RWPE1 (cell line): Measurements from ENCODE around the gene TSC22D1.
A peak's percentile ranks its signal among the peaks of the same experiment; 100 is the strongest.

Experiments used
- CTCF ChIA-PET: fragments of 350-600 bp; sonication (Branson Sonifier 250); formaldehyde crosslinking; extraction: SDS; loops from one replicate; lab custom pipeline; 2021; lab: Yijun Ruan, JAX
- POLR2A ChIA-PET: fragments of 400-600 bp; formaldehyde crosslinking; extraction: SDS; loops from one replicate; lab custom pipeline; 2020; ENCODE audit warnings: antibody characterized with exemption; ENCODE audit not compliant: low non-redundant PET; lab: Yijun Ruan, JAX
- DNase-seq: peaks from one replicate; pipeline ENCODE4 v3.0.0; 2012; ENCODE audit warnings: low spot score
- H3K27ac ChIP-seq: fragments of 450-650 bp; 2 replicates; pipeline ENCODE4 v1.5.1; 2017
- CTCF ChIP-seq: fragments of 450-650 bp; conservative IDR thresholded peaks from 2 replicates; pipeline ENCODE4 v1.5.1; 2017; ENCODE audit warnings: low read depth, mild to moderate bottlenecking

TSC22D1 gene

GRCh38 chr13:44434766-44435141 is 141.4 kb downstream of the TSC22D1 start:
- DNase-seq, result no peak
- ChIA-PET POLR2A (interaction anchor here (0.9 to 1.0 kb wide), 2 partner anchors 70 to 128 kb away, joined by 3 to 9 read pairs; no protein-coding TSS in a partner anchor), CTCF (no interaction called here)
- peak overlapping the region; percentile 96 for H3K27ac ChIP-seq
- no peak for TF ChIP-seq CTCF

GRCh38 chr13:44433863-44434765 is 142.0 kb downstream of the TSC22D1 start:
- peak overlapping the region; percentile 96 for H3K27ac ChIP-seq
- no peak for DNase-seq
- POLR2A ChIA-PET, result no interaction called here
- CTCF ChIA-PET, result interaction anchor here (1.2 kb wide), 1 partner anchor 126 kb away, joined by 3 read pairs; no protein-coding TSS in a partner anchor
- TF ChIP-seq CTCF, result no peak

GRCh38 chr13:44432650-44433049 is 143.5 kb downstream of the TSC22D1 start:
- no peak for TF ChIP-seq CTCF
- POLR2A ChIA-PET, result no interaction called here
- CTCF ChIA-PET, result no interaction called here
- DNase-seq, result no peak
- H3K27ac ChIP-seq, result peak overlapping the region; percentile 62

GRCh38 chr13:44431150-44431549 is 145.0 kb downstream of the TSC22D1 start:
- peak overlapping the region; percentile 51; the same call in 1 of the 2 replicates for H3K27ac ChIP-seq
- DNase-seq, result no peak
- TF ChIP-seq CTCF, result no peak
- ChIA-PET POLR2A (no interaction called here), CTCF (interaction anchor here (0.6 kb wide), 1 partner anchor 447 kb away, joined by 9 read pairs; no protein-coding TSS in a partner anchor)

GRCh38 chr13:44429311-44429710 is 146.8 kb downstream of the TSC22D1 start:
- CTCF ChIA-PET, result no interaction called here
- TF ChIP-seq CTCF, result no peak
- no peak overlapping the region for H3K27ac ChIP-seq
- no peak for DNase-seq
- POLR2A ChIA-PET, result no interaction called here

GRCh38 chr13:44426461-44426860 is 149.7 kb downstream of the TSC22D1 start:
- no peak for TF ChIP-seq CTCF
- POLR2A ChIA-PET, result no interaction called here
- no peak overlapping the region for H3K27ac ChIP-seq
- no peak for DNase-seq
- CTCF ChIA-PET, result no interaction called here
